ENCODE results near the gene CATSPER2. TPM values are rescaled to one million over a fixed set of nuclear protein-coding genes. Genes with fewer than 3 reads are reported as not detected.
"Not testable (repeated sequence)": the region's sequence is repeated elsewhere in the genome, so short reads cannot be mapped to it uniquely, and the experiment has no call there.

The CATSPER2 gene
- total RNA-seq, 4 donors from 2014 or later: 2.4 to 3.8 (median 2.7) TPM; not detected in 1

DNA sequence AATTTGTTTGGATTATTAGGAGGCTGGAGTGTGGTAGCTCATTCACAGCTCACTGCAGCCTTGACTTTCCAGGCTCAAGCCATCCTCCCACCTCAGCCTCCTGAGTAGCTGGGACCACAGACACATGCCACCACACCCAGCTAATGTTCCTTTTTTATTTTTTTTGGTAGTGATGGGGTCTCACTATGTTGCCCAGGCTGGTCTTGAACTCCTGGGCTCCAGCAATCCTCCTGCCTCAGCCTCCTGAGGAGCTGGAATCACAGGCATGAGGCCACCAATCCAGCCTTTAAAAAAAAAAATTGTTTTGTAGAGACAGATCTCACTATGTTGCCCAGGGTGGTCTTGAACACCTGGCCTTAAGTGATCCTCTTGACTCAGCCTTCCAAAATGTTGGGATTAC is 21.7 kb downstream of the CATSPER2 start:
- H3K9me3 ChIP-seq; DNase-seq; H3K36me3 ChIP-seq; H3K4me1 ChIP-seq; H3K4me3 ChIP-seq; H3K27ac ChIP-seq; intact Hi-C loops (cut with DNase I): not testable (repeated sequence)
- H3K27me3 ChIP-seq: peaks cover 0 to 31% (median 0%) of the 10 kb centered on the region in 4 donors

- no peaks in the 10 kb centered on the region for H3K4me1 ChIP-seq
- H3K4me3 ChIP-seq: no peak overlapping the region
- DNase-seq: no peak
- no peaks in the 10 kb centered on the region for H3K9me3 ChIP-seq
- intact Hi-C loops (cut with DNase I): no loop called here
- no peaks in the 10 kb centered on the region for H3K36me3 ChIP-seq
- 20 to 22% methylated on average over 5 of the region's 5 CpGs for WGBS, 2 donors
- TF ChIP-seq CTCF (IDR thresholded peaks at IDR 0.05) (no peak), POLR2A (IDR thresholded peaks at IDR 0.05) (no peak)
- peaks cover 0 to 38% (median 0%) of the 10 kb centered on the region in 4 donors for H3K27me3 ChIP-seq
- H3K27ac ChIP-seq: no peak overlapping the region
Measured at GRCh38 chr15:43625106-43625505, 23.5 kb downstream of the CATSPER2 start.

DNA sequence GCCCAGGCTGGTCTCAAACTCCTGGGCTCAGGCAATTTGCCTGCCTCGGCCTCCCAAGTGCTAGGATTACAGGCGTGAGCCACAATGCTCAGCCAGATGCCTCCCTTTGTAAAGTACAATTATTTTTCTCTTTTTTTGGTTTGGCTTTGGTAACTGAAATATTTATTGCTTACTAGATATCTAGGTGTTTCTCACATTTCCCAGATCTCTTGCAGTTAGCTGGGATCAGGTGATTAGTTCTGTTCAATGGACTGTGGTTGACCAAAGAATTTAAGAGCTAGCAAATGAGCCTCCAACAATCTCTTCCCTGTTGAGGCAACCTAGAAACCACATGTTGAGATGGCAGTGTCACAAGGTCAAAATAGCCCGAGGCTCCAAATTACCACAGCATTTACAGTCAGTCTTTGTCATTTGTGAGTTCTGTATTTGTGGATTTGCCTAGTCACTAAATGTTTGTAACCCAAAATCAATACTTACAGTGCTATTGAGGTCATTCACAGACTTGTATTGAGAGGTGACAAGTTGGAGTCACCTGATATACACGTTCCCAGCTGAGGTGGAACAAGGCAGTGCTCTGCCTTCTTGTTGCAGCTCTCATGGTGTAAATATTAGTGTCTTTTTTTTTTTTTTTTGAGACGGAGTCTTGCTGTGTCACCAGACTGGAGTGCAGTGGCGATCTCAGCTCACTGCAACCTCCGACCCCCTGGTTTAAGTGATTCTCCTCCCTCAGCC is 26.4 kb downstream of the CATSPER2 start:
- DNase-seq; H3K4me3 ChIP-seq; H3K9me3 ChIP-seq; H3K4me1 ChIP-seq; H3K36me3 ChIP-seq; H3K27ac ChIP-seq; intact Hi-C loops (cut with DNase I): not testable (repeated sequence)
- 61 to 71% methylated on average over 2 to 6 of the region's 7 CpGs for WGBS, 2 donors
- peaks cover 0 to 47% (median 0%) of the 10 kb centered on the region in 4 donors for H3K27me3 ChIP-seq

- intact Hi-C loops (cut with DNase I); H3K4me1 ChIP-seq; DNase-seq; H3K4me3 ChIP-seq; H3K27ac ChIP-seq; H3K9me3 ChIP-seq; H3K36me3 ChIP-seq: not testable (repeated sequence)
- WGBS, 2 donors: no CpG with 5 or more reads among the region's 2 CpGs
- peaks cover 0 to 27% (median 0%) of the 10 kb centered on the region in 4 donors for H3K27me3 ChIP-seq
Measured at GRCh38 chr15:43618700-43619099, 29.9 kb downstream of the CATSPER2 start, which contains the start of gene STRC. Gene STRC (minus strand): TSS chr15:43618800. CDS start chr15:43618722, 78 bp downstream.

- H3K36me3 ChIP-seq; H3K4me1 ChIP-seq; H3K27ac ChIP-seq; intact Hi-C loops (cut with DNase I); DNase-seq; H3K4me3 ChIP-seq; H3K9me3 ChIP-seq: not testable (repeated sequence)
- H3K27me3 ChIP-seq: peaks cover 0 to 17% (median 0%) of the 10 kb centered on the region in 4 donors
- no CpG with 5 or more reads among the region's 8 CpGs for WGBS, 2 donors
Measured at GRCh38 chr15:43617750-43618149, 30.9 kb downstream of the CATSPER2 start.

DNA sequence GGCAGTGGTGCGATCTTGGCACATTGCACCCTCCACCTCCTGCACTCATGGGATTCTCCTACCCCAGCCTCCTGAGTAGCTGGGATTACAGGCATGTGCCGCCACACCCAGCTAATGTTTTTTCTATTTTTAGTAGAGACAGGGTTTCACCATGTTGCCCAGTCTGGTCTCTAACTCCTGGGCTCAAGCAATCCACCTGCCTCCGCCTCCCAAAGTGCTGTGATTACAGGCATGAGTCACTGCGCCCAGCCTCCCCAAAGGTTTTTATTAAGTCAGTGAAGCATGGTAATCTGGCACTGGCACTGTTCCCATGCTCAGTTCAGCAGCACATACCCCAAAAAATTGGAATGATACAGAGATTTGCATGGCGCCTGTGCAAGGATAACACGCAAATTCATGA is 46.4 kb downstream of the CATSPER2 start:
- H3K4me3 ChIP-seq; H3K27me3 ChIP-seq; intact Hi-C loops (cut with DNase I); H3K27ac ChIP-seq; DNase-seq; H3K4me1 ChIP-seq; H3K9me3 ChIP-seq: not testable (repeated sequence)
- 37 to 64% methylated on average over 6 of the region's 6 CpGs for WGBS, 2 donors
- peaks cover 0 to 13% (median 0%) of the 10 kb centered on the region in 3 donors for H3K36me3 ChIP-seq

DNA sequence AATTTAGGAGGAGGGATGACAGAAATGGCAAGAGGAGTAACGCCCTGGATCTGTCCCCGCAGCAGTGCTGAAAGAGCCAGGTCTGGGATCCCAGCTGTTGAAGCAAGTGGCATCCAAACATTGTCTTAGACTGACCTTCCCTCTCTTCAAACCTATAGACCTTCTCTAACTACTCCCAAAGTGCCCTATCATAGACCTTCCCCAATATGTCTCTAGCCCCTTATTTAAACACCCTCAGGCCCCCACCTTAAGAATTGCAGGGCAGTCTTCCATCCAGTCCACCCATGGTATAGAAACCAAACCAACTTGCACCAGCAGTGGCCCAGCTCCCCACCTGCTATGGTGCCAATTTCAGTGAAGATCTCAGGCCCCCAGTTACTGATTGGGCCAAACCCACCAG is 48.4 kb downstream of the CATSPER2 start:
- H3K27ac ChIP-seq; H3K27me3 ChIP-seq; H3K4me3 ChIP-seq; intact Hi-C loops (cut with DNase I); H3K9me3 ChIP-seq; DNase-seq; H3K4me1 ChIP-seq: not testable (repeated sequence)
- H3K36me3 ChIP-seq: peaks cover 0 to 17% (median 0%) of the 10 kb centered on the region in 3 donors
- no CpG with 5 or more reads among the region's 2 CpGs for WGBS, 2 donors

DNA sequence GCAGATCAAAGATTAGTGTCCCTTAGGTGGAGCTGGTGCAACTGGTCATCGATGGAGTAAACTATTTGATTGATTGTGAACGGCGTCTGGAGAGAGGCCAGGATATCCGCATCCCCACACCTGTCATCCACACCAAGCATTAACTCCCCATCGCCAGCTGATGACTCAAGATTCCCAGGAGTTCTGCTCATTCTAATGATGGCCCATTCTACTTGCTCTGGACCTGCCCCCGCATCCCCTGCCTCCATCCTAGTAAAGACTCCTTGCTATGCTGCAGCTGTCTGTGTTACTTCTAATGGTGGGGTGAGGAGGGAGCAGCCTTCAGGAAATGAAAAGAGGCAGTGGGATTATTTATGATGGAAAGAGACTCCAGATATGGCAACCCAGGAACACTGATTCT is 49.5 kb downstream of the CATSPER2 start:
- H3K4me3 ChIP-seq; H3K4me1 ChIP-seq; DNase-seq; H3K9me3 ChIP-seq; intact Hi-C loops (cut with DNase I); H3K27me3 ChIP-seq; H3K27ac ChIP-seq: not testable (repeated sequence)
- WGBS, 2 donors: 84 to 90% methylated on average over 4 to 6 of the region's 6 CpGs
- peaks cover 0 to 17% (median 0%) of the 10 kb centered on the region in 3 donors for H3K36me3 ChIP-seq

DNA sequence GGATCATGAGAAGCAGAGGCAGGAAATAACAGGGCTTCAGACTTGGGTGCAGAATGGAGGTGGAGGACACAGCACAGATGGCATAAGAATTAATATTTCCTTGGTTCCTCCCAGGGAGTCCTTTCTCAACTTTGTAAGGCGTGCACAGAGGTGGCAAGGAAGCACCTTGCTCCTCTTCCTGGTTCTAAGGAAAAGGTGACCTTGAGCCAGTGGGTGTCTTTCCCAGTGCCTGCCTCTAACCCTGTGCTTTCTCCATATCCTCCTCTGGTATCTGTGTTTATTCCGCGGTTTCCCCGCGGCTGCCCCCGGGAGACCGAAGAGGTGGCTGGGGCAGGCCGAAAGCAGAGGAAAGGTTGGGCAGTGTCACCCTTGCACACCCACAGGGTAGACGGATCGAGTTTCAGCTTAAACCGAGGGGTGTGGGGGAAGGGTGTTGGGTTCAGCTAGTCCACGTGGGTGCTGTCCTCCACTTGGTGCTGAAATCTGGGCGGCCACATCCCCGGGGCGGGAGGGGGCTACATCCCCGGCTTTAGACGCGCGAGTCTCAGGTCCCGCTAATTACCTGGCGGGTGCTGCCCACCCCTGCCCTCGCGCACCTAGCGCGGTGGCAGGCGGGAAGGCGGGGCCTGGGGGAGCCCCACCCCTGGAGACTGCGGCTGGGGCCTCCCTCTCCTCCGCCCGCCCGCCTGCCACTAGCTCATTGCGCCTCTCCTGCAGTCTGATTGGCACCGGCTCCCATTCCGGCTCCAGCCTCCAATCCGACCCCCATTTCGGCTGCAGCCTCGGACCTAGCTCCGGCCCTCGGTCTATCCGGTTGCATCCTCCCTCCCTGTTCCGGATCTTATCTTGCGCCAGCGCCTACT is 55.1 kb downstream of the CATSPER2 start, which contains the start of gene CKMT1B:
TSS of gene CKMT1B (plus strand) at position 700 of the 863 bp plus-strand sequence. CDS start 192 bp downstream, outside the sequence.
- H3K4me1 ChIP-seq; H3K9me3 ChIP-seq; H3K27me3 ChIP-seq; H3K4me3 ChIP-seq; DNase-seq; H3K27ac ChIP-seq; intact Hi-C loops (cut with DNase I): not testable (repeated sequence)
- H3K36me3 ChIP-seq: peaks cover 0 to 11% (median 0%) of the 10 kb centered on the region in 3 donors
- WGBS, 2 donors: no CpG with 5 or more reads among the region's 43 CpGs

- H3K9me3 ChIP-seq; DNase-seq; H3K4me1 ChIP-seq; intact Hi-C loops (cut with DNase I); H3K4me3 ChIP-seq; H3K27ac ChIP-seq; H3K27me3 ChIP-seq: not testable (repeated sequence)
- peaks cover 0 to 10% (median 0%) of the 10 kb centered on the region in 3 donors for H3K36me3 ChIP-seq
- 0% methylated on average over 2 of the region's 8 CpGs; no CpG with 5 or more reads in 1 of the 2 donors for WGBS, 2 donors
Measured at GRCh38 chr15:43592841-43593240, 55.8 kb downstream of the CATSPER2 start.

DNA sequence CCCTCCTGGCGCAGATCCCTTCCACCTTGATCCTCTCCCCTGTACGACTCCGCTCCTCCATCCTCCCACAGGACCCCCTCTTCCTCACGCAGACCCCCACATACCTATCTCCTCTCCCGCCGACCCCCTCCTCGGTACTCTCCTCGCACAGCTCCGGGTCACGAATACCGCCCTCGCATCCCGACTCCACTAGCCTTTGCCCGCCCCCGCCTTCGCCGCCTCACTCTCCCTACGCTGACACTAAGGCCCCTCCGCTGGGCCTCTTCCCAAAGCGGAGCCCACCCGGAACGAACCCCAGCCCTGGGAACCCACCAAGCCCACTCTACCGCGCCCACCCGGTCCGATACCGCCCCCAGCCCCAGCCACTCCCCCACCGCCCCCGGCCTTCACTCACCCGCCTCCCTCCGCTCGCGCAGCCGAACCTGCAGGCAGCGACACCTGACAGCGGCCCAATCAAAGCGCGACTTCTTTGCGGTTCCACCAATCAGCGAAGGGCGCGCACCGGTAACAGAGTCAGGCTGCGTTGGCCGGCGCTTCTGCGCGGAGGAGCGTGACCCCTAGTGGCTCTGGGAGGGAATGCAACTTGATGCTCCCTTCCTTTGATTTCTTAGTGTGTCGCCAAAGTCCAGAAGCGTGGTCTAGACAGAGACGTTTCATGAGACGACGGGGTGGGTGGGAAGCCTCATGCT is 58.7 kb downstream of the CATSPER2 start, which contains the start of gene PPIP5K1:
TSS of gene PPIP5K1 (minus strand) at position 431 of the 689 bp plus-strand sequence. CDS start 5,704 bp downstream, outside the sequence.
- WGBS, 2 donors: no CpG with 5 or more reads among the region's 54 CpGs
- H3K9me3 ChIP-seq; DNase-seq; H3K27ac ChIP-seq; H3K27me3 ChIP-seq; intact Hi-C loops (cut with DNase I); H3K36me3 ChIP-seq; H3K4me1 ChIP-seq; H3K4me3 ChIP-seq: not testable (repeated sequence)
